GM19463 (cell line): Measurements from ENCODE around the gene GXYLT2.
"Not testable (repeated sequence)": the region's sequence is repeated elsewhere in the genome, so short reads cannot be mapped to it uniquely, and the experiment has no call there.

Source experiments
- ATAC-seq: cut with Tn5 transposase; IDR thresholded peaks from one replicate; pipeline ENCODE4 v1.9.1; 2021; ENCODE audit warnings: mild to moderate bottlenecking, moderate library complexity; ENCODE audit not compliant: unreplicated experiment

Gene GXYLT2

GRCh38 chr3:72892081-72892775 lies 4.4 kb downstream of the GXYLT2 start:
- ATAC-seq, result no peak

- no peak for ATAC-seq
These were observed 5.0 kb downstream of the GXYLT2 start for GRCh38 chr3:72892870-72893269.

GRCh38 chr3:72894976-72895552 lies 7.2 kb downstream of the GXYLT2 start:
- no peak for ATAC-seq

- ATAC-seq, result no peak
These were observed 9.3 kb downstream of the GXYLT2 start for GRCh38 chr3:72896996-72897757.

- ATAC-seq, result no peak
These were observed 9.8 kb downstream of the GXYLT2 start for GRCh38 chr3:72897758-72898007.

GRCh38 chr3:72899349-72899765 lies 11.5 kb downstream of the GXYLT2 start:
- no peak for ATAC-seq

DNA sequence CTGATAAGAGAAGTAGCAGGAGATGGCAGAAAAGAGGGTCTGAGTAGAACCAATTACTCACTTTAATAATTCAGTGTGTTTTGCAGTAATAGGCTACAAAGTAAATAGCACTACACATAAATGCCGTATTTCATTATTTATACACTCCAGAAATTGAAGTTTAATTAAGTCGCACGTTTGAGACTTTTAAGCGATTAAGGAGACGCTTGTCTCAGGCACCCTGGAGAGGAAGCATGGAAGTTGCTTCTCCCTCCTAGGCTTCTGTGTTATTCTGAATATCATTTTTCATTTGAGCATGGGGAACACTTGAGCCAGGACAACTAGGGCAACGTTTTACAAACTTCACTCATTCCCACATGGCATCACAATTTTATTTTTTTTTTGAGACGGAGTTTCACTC lies 12.2 kb downstream of the GXYLT2 start:
- no peak for ATAC-seq

DNA sequence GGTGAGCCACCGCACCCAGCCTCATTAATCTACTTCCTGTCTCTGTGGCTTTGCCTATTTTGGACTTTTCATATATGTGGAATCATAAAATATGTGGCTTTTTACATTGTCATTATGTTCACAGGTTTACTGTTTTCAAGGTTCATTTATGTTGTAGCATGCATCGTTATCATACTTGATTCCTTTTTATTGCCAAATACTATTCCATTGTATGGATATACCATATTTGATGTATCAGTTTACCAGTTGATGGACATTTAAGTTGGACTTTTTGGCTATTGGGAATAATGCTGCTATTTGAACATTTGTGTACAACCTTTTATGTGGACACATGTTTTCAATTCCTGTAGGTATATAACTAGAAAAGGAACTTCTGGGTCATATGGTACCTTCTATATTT lies 14.0 kb downstream of the GXYLT2 start:
- no peak for ATAC-seq

DNA sequence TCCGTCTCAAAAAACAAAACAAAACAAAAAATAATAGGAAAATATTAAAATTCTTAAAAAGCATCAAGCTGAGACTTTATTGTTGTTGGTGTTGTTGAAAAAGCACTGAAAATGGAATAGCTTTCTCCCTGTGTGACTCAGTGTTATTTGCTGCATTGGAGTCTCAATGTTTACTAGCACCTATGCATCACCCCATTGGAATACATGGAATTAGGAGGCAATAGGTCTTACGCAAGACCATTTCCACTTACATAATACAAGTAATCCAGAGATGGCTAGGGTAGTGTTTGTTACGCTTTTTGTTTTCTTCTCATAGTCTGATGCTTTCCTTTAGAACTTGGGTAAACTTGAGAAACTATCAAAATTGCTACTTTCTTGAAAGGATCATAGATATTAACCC lies 15.2 kb downstream of the GXYLT2 start:
- ATAC-seq, result no peak

DNA sequence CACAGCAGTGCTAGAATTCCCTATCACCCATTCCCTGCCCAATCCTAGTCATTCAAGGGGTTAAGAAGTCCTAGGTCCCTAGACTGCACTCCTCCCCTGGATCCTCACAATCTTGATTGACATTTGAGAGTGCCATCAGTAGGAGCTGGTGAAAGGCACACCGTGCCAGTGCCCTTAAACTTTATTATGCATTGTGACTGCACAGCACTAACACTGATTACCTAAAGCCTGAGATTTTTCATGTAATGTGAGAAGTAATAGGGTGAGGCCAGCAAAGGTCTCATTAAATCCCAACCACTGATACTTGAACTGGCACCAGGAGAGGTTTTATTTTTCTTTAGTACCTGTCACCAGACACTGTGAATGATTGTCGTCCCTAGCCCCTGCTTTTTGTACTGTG lies 16.3 kb downstream of the GXYLT2 start:
- no peak for ATAC-seq

DNA sequence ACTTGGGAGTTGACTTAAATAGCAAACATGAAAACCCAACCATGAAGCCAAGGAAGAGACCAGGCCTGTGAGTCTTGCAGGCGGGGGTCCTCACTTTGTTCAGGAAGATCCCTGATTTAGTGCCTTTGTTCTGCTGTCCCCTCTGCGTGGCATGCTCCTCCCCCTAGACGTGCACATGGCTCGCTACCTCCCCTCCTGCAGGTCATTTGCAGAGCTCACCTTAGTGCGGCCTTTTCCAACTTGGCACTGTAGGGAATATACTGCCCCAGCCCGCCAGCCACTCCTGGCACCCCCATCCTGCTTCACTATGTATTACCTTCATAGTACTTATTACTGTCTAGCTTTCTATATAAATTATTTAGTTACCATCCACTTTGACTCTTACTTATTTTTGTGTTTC lies 18.3 kb downstream of the GXYLT2 start:
- ATAC-seq, result no peak

GRCh38 chr3:72907131-72907711 lies 19.4 kb downstream of the GXYLT2 start:
- ATAC-seq, result no peak

DNA sequence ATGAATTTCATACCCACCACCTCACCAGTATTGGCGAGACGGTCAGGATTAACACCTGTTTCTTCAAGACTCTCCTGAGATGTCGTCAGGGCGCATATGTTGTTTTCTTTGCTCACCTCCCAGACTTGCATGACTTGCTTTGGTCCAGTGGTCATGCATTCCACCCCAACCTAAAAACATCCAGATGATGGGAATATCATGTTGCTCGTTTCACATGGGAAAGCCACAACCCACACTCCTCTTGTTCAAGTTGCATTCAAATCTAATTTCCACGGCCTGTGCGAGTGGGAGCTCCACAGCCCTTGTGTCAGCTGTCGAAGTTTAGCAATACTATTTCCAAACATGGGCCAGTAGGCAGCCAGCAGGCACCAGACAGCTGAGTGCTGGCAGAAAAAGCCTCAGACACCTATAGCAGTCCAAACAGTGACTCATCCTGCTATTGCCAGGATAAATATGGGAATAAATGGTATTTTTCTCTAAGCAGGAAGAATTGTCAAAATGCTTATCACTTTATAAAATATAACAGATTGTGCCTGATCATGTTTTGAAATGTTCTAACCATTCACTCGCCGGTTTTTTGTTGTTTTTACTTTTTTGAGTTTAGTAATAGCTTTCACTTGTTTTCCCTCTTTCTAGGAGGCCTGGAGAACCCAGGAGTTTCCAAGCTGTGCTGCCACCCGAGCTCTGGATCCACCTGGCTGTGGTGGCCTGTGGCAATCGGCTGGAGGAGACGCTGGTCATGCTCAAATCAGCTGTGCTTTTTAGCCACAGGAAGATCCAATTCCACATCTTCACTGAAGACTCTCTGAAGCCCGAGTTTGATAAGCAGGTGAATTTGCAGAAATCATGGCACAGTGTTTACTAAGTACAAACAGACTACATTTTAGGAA lies 20.1 kb downstream of the GXYLT2 start:
- no peak for ATAC-seq

DNA sequence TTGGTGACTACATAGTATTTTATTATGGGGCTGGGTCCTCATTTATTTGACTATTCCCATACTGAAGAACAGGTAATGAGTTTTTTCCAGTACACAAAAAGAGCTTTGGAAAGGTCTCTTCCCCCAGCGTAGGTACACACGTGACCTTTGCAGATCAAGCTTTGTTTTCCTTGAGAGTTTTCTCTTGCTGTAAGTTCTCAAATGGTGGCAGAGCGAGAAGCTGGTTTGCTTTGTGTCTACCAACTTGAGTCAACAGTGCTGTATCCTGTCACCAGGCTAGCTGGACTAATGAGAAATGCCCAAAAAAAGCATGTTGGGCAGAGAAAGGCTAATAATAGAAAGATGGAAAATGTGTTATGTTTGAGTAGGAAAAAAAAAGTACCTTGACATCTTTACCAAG lies 21.7 kb downstream of the GXYLT2 start:
- ATAC-seq, result no peak

- no peak for ATAC-seq
These were observed 24.7 kb downstream of the GXYLT2 start for GRCh38 chr3:72912532-72912931.

DNA sequence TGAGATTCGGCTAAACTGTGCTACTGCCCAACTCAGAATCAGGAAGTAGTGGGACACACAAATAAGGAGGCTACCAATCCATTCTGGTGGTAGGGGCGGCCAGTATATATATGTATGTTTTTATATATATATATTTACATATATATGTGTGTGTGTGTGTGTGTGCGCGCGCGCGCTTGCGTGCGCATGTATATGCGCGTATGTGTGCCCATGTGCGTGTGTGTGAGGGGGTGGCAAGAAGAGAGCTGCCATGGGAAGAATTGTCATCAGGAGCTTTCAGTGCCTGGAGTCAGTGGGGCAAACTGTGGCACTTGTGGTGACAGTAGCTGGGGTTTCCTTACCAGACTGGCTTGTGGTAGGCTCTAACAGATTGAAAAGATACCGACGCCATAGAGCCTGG lies 26.5 kb downstream of the GXYLT2 start:
- no peak for ATAC-seq

DNA sequence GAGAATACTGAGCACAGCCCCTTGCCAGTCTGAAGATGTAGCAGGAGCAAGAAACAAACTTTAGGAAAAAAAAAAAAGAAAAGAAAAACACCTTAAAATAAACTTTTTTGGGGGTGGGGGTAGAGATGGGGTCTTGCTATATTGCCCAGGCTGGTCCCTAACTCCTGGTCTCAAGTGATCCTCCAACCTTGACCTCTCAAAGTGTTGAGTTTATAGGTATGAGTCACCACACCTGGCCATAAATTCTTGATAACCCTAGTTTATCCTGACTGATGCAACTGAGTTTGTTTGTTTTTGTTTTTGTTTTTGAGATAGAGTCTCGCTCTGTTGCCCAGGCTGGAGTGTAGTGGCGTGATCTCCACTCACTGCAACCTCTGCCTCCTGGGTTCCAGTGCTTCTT lies 28.4 kb downstream of the GXYLT2 start:
- ATAC-seq, result no peak

DNA sequence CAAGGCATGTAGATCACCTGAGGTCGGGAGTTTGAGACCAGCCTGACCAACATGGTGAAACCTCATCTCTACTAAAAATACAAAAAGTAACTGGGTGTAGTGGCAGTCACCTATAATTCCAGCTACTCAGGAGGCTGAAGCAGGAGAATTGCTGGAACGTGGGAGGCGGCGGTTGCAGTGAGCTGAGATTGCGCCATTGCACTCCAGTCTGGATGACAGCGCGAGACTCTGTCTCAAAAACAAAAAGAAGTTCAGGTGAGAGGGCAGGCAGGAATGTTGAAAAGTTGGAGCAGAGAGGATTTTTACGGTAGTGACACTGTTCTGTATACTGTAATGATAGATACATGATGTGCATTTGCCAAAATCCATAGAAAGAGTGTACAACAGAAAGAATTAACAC lies 31.7 kb downstream of the GXYLT2 start:
- ATAC-seq, result no peak

DNA sequence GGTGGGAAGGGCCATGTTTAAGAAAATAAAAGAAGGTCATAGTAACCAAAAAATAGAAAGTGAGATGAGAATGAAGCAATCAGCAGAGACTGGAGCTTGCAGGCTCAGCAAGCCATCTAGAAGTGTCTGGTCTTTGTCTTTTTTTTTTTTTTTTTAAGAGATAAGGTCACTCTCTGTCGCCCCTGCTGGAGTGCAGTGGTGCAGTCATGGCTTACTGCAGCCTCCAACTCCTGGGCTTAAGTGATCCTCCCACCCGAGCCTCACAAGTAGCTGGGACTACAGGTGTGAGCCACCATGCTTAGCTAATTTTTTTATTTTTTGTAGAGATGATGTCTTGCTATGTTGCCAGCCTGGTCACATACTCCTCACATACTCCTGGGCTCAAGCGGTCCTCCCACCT lies 36.2 kb downstream of the GXYLT2 start:
- no peak for ATAC-seq

- ATAC-seq, result not testable (repeated sequence)
These were observed 41.2 kb downstream of the GXYLT2 start for GRCh38 chr3:72928781-72929735.
